ENCODE data around the gene RABL3. TPM values are rescaled to one million over a fixed set of nuclear protein-coding genes. Genes with fewer than 3 reads are reported as not detected.

RABL3 gene
- total and polyA plus RNA-seq, 7 donors: 9.4 to 15.5 (median 12.8) TPM

DNA sequence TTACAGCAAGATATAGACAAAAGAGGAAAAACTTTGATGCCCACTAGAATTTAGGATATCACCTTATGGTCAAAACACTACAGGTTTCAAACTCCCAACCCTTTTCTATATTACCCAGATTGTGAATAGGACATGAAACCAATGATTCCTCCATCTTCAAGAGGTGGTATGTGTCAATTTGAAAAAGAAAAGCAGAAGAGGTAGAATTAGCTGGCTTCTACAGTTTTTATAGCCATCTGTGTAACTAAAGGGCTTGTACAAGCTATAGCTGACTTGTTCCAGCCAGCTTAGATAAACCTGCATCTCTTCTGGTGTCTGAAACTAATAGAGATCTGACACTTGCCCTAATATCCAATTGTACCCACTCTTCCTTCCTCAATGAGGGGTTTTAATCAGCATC lies 35.4 kb downstream of the RABL3 start:
- H3K9me3 ChIP-seq: no peaks in the 10 kb centered on the region
- no peak for DNase-seq
- no peaks in the 10 kb centered on the region for H3K27me3 ChIP-seq
- H3K4me1 ChIP-seq: no peaks in the 10 kb centered on the region
- TF ChIP-seq EP300 (IDR thresholded peaks at IDR 0.05) (no peak), POLR2A (IDR thresholded peaks at IDR 0.05) (no peak), POLR2AphosphoS5 (IDR thresholded peaks at IDR 0.05) (no peak)
- TF ChIP-seq, protein P1, sequence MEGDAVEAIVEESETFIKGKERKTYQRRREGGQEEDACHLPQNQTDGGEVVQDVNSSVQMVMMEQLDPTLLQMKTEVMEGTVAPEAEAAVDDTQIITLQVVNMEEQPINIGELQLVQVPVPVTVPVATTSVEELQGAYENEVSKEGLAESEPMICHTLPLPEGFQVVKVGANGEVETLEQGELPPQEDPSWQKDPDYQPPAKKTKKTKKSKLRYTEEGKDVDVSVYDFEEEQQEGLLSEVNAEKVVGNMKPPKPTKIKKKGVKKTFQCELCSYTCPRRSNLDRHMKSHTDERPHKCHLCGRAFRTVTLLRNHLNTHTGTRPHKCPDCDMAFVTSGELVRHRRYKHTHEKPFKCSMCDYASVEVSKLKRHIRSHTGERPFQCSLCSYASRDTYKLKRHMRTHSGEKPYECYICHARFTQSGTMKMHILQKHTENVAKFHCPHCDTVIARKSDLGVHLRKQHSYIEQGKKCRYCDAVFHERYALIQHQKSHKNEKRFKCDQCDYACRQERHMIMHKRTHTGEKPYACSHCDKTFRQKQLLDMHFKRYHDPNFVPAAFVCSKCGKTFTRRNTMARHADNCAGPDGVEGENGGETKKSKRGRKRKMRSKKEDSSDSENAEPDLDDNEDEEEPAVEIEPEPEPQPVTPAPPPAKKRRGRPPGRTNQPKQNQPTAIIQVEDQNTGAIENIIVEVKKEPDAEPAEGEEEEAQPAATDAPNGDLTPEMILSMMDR (IDR thresholded peaks at IDR 0.05): no peak
- H3K36me3 ChIP-seq: peaks cover 0 to 37% (median 0%) of the 10 kb centered on the region in 4 donors
- no peak overlapping the region for H3K27ac ChIP-seq
- intact Hi-C loops (cut with DNase I): no loop called here
- no peak overlapping the region for H3K4me3 ChIP-seq

DNA sequence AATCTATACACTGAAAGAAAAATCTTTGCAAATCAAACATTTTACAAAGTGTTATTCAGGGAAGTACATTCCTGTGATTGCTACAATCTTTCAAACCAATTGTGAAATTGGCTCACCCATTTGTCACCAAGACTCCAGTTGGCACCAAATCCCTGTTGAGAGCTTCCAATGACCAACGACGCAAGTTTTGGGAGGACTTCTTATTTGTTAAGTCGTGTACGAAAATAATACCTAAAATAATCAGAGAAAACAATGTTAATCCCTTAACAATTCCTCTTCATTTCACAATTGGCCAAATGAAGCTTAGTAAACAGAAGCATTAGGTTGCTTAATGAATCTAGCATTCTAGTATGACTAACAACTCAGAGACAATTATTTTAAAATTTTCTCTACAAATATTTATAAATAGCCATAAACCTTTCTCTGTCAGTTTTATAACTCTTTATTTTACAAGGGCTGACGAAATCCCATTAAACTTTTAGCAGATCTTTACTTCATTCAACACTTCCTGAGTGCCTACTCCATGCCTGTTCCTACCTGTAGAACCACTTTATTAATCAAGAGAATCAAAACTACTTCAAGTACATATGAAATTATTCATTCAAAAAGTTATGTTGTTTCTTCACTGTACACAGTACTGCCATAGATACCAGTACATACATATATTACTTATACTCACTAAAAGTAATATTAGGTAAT lies 36.3 kb downstream of the RABL3 start:
- intact Hi-C loops (cut with DNase I): no loop called here
- Histone ChIP-seq H3K4me3 (no peak overlapping the region), H3K36me3 (peaks cover 0 to 37% (median 0%) of the 10 kb centered on the region in 4 donors), H3K4me1 (no peaks in the 10 kb centered on the region), H3K27me3 (no peaks in the 10 kb centered on the region), H3K27ac (no peak overlapping the region), H3K9me3 (no peaks in the 10 kb centered on the region)
- no peak for DNase-seq
- WGBS, 2 donors: 80 to 85% methylated on average over 5 of the region's 5 CpGs
- TF ChIP-seq EP300 (IDR thresholded peaks at IDR 0.05) (no peak), POLR2AphosphoS5 (IDR thresholded peaks at IDR 0.05) (no peak), POLR2A (IDR thresholded peaks at IDR 0.05) (no peak)
- TF ChIP-seq, protein P1 (IDR thresholded peaks at IDR 0.05): no peak

DNA sequence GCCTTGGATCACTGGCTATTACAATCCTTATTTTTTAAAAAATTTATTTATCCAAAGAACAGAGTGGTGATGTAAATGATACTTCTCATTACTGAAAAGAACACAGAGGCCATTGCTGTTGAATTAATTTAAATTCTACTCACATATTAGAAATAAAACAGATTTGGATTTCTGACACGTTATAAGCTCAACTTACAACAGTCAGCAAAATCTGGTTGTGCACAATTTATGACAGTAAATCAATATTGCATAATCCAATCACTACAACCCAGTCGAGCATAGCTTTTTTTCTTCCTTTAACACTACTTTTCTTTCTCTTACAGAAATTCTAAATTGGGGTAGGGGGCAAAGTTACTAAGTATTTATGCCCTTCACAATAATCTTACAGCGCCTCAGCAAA lies 43.0 kb downstream of the RABL3 start:
- Histone ChIP-seq H3K4me3 (no peak overlapping the region), H3K36me3 (peaks cover 0 to 14% (median 0%) of the 10 kb centered on the region in 4 donors), H3K27ac (no peak overlapping the region), H3K27me3 (no peaks in the 10 kb centered on the region), H3K4me1 (no peaks in the 10 kb centered on the region), H3K9me3 (no peaks in the 10 kb centered on the region)
- TF ChIP-seq POLR2A (IDR thresholded peaks at IDR 0.05): no peak
- TF ChIP-seq, protein P1 (IDR thresholded peaks at IDR 0.05): no peak
- TF ChIP-seq EP300 (IDR thresholded peaks at IDR 0.05): no peak
- TF ChIP-seq POLR2AphosphoS5 (IDR thresholded peaks at IDR 0.05): no peak
- WGBS, 2 donors: 76 to 85% methylated on average over 3 of the region's 3 CpGs
- no peak for DNase-seq
- intact Hi-C loops (cut with DNase I): no loop called here

DNA sequence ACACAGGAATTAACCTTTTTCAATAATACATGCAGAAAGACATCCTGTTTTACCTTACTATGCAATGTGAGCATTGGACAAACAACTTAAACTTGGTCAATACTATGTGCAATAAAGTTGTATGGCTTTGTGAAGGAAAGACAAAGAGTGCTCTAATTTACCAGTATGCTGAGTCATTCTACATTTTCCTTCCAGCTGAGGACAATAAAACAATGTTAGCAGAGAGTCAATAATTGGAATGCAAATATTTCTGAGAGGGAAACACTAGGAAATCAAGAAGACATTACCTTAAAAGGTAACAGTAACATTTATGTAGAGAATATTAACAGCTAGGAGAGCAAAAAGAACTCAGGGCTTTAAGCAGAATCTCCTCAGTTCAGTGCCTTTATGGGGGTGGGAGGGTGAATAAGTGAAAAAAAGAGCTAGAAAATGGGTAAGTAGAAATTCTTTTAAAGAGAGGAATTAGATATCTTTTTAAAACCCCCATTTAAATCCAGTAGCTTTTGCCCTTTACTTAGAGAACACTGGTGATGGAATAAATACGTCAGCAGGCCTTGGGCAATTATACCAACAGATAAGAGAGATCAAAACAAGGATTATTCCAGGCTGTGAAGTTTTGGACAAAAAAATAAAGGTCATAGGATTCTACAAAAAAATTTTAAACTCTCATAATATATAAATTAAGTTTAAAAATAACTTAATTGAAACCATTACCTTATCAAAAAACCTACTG lies 48.7 kb downstream of the RABL3 start:
- H3K27me3 ChIP-seq: no peaks in the 10 kb centered on the region
- peaks cover 0 to 5% (median 2%) of the 10 kb centered on the region in 4 donors for H3K4me1 ChIP-seq
- DNase-seq: no peak
- no peaks in the 10 kb centered on the region for H3K9me3 ChIP-seq
- H3K4me3 ChIP-seq: no peak overlapping the region
- H3K36me3 ChIP-seq: peaks cover 0 to 17% (median 0%) of the 10 kb centered on the region in 4 donors
- intact Hi-C loops (cut with DNase I): no loop called here
- 34 to 84% methylated on average over 1 of the region's 1 CpG for WGBS, 2 donors
- TF ChIP-seq EP300 (IDR thresholded peaks at IDR 0.05) (no peak), POLR2A (IDR thresholded peaks at IDR 0.05) (no peak), POLR2AphosphoS5 (IDR thresholded peaks at IDR 0.05) (no peak)
- TF ChIP-seq, protein P1 (IDR thresholded peaks at IDR 0.05): no peak
- no peak overlapping the region for H3K27ac ChIP-seq

Data from sigmoid colon (tissue), 7 donors.